ENCODE data around the gene MSX1.

GRCh38 chr4:4810778-4811177 lies 48.7 kb upstream of the MSX1 start:
- TF ChIP-seq CTCF (conservative IDR thresholded peaks at IDR 0.05; ENCODE audit: low read depth in 2 of 2) (no peak), REST (IDR thresholded peaks at IDR 0.05; ENCODE audit: unreplicated experiment) (no peak), POLR2AphosphoS5 (IDR thresholded peaks at IDR 0.05; ENCODE audit: low read depth) (no peak), ZNF114 (CRISPR knock-in tag; IDR thresholded peaks at IDR 0.05) (no peak)

All from GM23338 (cell line).